Suprapubic skin (tissue), 4 donors: ENCODE measurements around the gene EPB41. TPM values are rescaled to one million over a fixed set of nuclear protein-coding genes. Genes with fewer than 3 reads are reported as not detected.

Source experiments
- DNase-seq, 2 donors: peaks; one replicate each; pipeline ENCODE4 v3.0.0-alpha.2; 2019; ENCODE audit warnings: low spot score in 2 of 2
- H3K27ac ChIP-seq: fragments of 200-600 bp; sonication (generic); one replicate; pipeline ENCODE4 v1.5.1; 2019
- H3K27me3 ChIP-seq: fragments of 200-600 bp; sonication (generic); one replicate; pipeline ENCODE4 v1.5.1; 2019
- H3K36me3 ChIP-seq: fragments of 200-600 bp; sonication (generic); one replicate; pipeline ENCODE4 v1.5.1; 2019
- H3K4me1 ChIP-seq: fragments of 200-600 bp; sonication (generic); one replicate; pipeline ENCODE4 v1.5.1; 2019
- H3K4me3 ChIP-seq: fragments of 200-600 bp; sonication (generic); one replicate; pipeline ENCODE4 v1.5.1; 2019; ENCODE audit warnings: mild to moderate bottlenecking
- H3K9me3 ChIP-seq: fragments of 200-600 bp; sonication (generic); one replicate; pipeline ENCODE4 v1.5.1; 2019
- CTCF ChIP-seq, 2 donors: fragments of 200-600 bp in 1 of 2; fragments of 450-650 bp in 1 of 2; sonication (generic) in 1 of 2; IDR thresholded peaks; one replicate each; pipeline ENCODE4 v1.5.1; 2016 to 2019; ENCODE audit warnings: antibody characterized with exemption in 2 of 2, mild to moderate bottlenecking in 1 of 2, moderate library complexity in 1 of 2
- EP300 ChIP-seq: sonication (generic); formaldehyde crosslinking; IDR thresholded peaks from one replicate; pipeline ENCODE4 v1.6.1; 2017; ENCODE audit warnings: antibody characterized with exemption
- POLR2A ChIP-seq, 2 donors: fragments of 450-650 bp; IDR thresholded peaks; one replicate each; pipeline ENCODE4 v1.6.1; 2017; ENCODE audit warnings: antibody characterized with exemption in 2 of 2, mild to moderate bottlenecking in 2 of 2, moderate library complexity in 2 of 2
- POLR2AphosphoS5 ChIP-seq, 3 donors: sonication (generic); formaldehyde crosslinking; IDR thresholded peaks; one replicate each; pipeline ENCODE4 v1.6.1; 2017; ENCODE audit warnings: antibody characterized with exemption in 3 of 3
- WGBS: methylation state at CpG from one replicate; pipeline ENCODE4 v1.1.5; 2018; 5-methylcytosine and 5-hydroxymethylcytosine counted together
- total RNA-seq, 4 donors: library from RNA; depleted of rRNA; stranded (reverse); fragments of >200 nt; gene quantifications; one replicate each; pipeline ENCODE4 v1.1.0, GENCODE V29; 2016

EPB41 gene
- total RNA-seq, 4 donors from 2014 or later: 45.7 to 79.5 (median 67.1) TPM

DNA sequence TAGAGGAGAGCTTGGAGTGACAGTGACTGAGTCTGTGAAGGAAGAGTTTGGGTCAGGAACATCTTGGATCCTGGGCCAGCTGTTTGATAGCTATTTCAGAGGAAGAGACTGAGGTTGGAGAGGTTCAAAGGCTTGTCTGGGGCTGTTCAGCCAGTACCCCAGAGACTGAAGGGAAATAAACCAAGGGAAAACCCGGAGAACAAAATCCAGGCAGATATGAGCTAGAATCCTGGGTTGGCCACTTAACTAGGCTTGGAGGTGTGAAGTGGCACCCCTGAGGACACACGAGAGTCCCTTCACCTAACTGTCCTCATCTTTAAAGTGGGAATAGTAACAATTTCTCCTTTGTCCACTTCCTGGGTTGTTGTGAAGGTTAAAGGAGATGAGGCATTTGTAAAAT lies 23.1 kb upstream of the EPB41 start:
- no peak for TF ChIP-seq CTCF (IDR thresholded peaks at IDR 0.05)
- no peaks in the 10 kb centered on the region for H3K27me3 ChIP-seq
- no peaks in the 10 kb centered on the region for H3K36me3 ChIP-seq
- 90% methylated on average over 2 of the region's 2 CpGs for WGBS
- peaks cover 9% of the 10 kb centered on the region for H3K4me1 ChIP-seq
- H3K4me3 ChIP-seq: no peak overlapping the region
- no peaks in the 10 kb centered on the region for H3K9me3 ChIP-seq
- DNase-seq: no peak
- H3K27ac ChIP-seq: no peak overlapping the region

GRCh38 chr1:28893403-28894102 lies 20.8 kb upstream of the EPB41 start:
- 60% methylated on average over 7 of the region's 8 CpGs for WGBS

DNA sequence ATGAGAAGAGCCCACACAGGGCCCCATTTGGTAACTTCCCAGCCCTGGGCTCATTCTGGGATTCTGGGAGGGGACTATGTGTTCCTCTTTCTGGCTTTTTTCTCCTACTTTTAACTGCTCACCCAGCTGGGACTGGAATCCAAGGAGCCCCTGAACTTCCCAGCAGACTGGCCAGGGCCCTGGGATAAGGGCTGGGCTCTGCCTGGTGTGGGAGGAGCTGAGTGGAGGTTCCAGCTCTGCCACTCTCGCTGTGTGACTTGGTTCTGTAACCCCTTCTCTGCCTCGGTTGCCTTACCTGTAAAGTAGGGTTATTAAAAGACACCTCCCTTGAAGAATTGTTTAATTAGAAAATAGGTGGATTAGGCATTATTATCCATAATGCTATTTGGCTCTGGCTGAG lies 19.6 kb upstream of the EPB41 start:
- no peak for TF ChIP-seq EP300
- no peak for TF ChIP-seq CTCF (IDR thresholded peaks at IDR 0.05)
- TF ChIP-seq POLR2A (IDR thresholded peaks at IDR 0.05): no peak
- TF ChIP-seq POLR2AphosphoS5 (IDR thresholded peaks at IDR 0.05): no peak
- no peaks in the 10 kb centered on the region for H3K36me3 ChIP-seq
- no peak for DNase-seq
- 46% methylated on average over 2 of the region's 2 CpGs for WGBS
- no peaks in the 10 kb centered on the region for H3K9me3 ChIP-seq
- H3K4me3 ChIP-seq: no peak overlapping the region
- no peaks in the 10 kb centered on the region for H3K27me3 ChIP-seq
- no peak overlapping the region for H3K27ac ChIP-seq
- peaks cover 7% of the 10 kb centered on the region for H3K4me1 ChIP-seq

More at GRCh38 chr1:28893403-28894102, 20.8 kb upstream of the EPB41 start:
- no peak for DNase-seq
- Histone ChIP-seq H3K36me3 (no peaks in the 10 kb centered on the region), H3K27me3 (no peaks in the 10 kb centered on the region), H3K27ac (no peak overlapping the region), H3K4me3 (no peak overlapping the region), H3K4me1 (no peaks in the 10 kb centered on the region), H3K9me3 (no peaks in the 10 kb centered on the region)
- TF ChIP-seq EP300 (no peak), CTCF (IDR thresholded peaks at IDR 0.05) (no peak), POLR2A (IDR thresholded peaks at IDR 0.05) (no peak), POLR2AphosphoS5 (IDR thresholded peaks at IDR 0.05) (no peak)

GRCh38 chr1:28895896-28896608 lies 18.3 kb upstream of the EPB41 start:
- H3K4me3 ChIP-seq: no peak overlapping the region
- H3K27me3 ChIP-seq: no peaks in the 10 kb centered on the region
- DNase-seq: no peak
- peaks cover 7% of the 10 kb centered on the region for H3K4me1 ChIP-seq
- TF ChIP-seq POLR2A (IDR thresholded peaks at IDR 0.05) (no peak), CTCF (IDR thresholded peaks at IDR 0.05) (no peak), POLR2AphosphoS5 (IDR thresholded peaks at IDR 0.05) (no peak), EP300 (no peak)
- no peaks in the 10 kb centered on the region for H3K9me3 ChIP-seq
- no peaks in the 10 kb centered on the region for H3K36me3 ChIP-seq
- H3K27ac ChIP-seq: no peak overlapping the region
- 59% methylated on average over 4 of the region's 4 CpGs for WGBS

GRCh38 chr1:28896609-28896986 lies 17.8 kb upstream of the EPB41 start:
- peaks cover 7% of the 10 kb centered on the region for H3K4me1 ChIP-seq
- TF ChIP-seq POLR2A (IDR thresholded peaks at IDR 0.05) (no peak), CTCF (IDR thresholded peaks at IDR 0.05) (no peak), POLR2AphosphoS5 (IDR thresholded peaks at IDR 0.05) (no peak), EP300 (no peak)
- DNase-seq: no peak
- no peaks in the 10 kb centered on the region for H3K27me3 ChIP-seq
- no peak overlapping the region for H3K27ac ChIP-seq
- H3K4me3 ChIP-seq: no peak overlapping the region
- no peaks in the 10 kb centered on the region for H3K9me3 ChIP-seq
- H3K36me3 ChIP-seq: no peaks in the 10 kb centered on the region
- 62% methylated on average over 3 of the region's 3 CpGs for WGBS
